ENCODE data around the gene ZXDC.

ZXDC gene

DNA sequence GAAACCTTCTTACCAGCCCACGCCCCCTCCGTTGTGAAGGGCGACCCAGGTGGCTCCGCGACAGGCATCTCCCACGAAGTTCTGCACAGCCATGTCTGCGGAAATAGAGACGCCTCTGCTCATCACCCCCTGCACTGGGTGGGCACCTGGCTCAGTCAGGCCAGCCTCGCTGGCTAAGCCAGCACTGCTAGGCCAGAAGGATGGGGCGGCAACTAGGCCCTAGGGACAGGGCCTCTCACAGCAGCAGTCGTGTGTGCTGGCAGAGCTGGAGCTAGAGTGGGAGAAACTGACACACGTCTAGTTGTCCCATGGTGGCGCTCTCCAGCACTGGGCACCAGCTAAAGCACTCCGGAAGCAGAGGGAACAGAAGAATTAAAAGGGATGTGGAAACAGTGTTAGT is 12.5 kb upstream of the ZXDC start:
- no peak for DNase-seq

DNA sequence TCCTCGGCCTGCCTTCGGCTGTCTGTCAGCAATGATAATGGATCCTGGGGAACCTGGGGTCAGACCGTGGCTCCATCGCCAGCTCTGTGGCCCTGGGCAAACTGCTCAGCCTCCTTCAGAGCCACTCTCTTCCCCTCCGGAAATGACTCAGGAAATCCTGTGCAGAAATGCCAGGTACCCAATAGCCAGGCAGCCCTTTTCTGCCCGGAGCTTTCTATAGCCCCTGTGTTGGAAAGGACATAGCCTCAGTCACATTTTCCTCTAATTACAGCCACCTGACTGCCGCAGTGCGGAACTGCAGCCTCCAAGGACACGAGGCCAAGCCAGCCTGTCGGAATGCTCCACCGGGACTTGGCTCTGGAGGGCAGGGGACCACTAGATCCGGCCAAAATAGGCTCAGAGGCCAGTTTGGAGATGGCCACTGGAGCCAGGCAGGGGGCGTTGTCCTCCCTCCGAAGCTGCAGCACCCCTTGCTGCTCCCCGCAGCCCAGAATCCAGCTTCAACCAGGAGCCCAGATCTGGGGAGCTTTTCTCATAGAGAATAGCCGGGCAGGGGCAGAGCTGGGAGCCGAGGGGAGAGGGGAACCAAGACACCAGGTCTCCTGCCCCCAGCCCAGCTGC is 11.6 kb upstream of the ZXDC start:
- no peak for DNase-seq

DNA sequence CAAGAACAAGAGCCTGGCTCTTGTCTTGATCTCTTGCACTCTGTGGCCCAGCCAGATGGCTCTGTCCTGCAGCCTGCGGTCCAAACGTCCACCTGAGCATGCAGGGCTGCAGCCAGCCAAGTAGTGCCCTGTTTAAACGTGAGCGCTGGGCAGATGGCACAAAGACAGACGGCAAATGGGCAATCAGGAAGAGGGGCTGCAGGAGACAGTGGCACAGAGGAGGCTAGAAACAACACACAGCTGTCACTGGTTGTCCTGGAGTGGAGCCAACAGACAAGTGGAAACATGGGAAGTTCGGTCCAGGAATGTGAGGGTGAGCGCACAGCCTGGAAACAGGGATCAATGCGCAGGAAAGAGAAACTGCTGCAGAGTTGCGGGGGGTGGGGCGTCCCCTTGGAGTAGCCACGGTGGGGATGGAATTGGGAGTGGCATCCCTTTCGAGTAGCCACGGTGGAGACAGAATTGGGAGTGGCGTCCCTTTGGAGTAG is 10.7 kb upstream of the ZXDC start:
- no peak for DNase-seq

GRCh38 chr3:126485956-126486355 is 10.3 kb upstream of the ZXDC start:
- no peak for DNase-seq

GRCh38 chr3:126485176-126485897 is 9.6 kb upstream of the ZXDC start:
- no peak for DNase-seq

GRCh38 chr3:126484662-126485061 is 9.0 kb upstream of the ZXDC start:
- DNase-seq, result no peak

- no peak for DNase-seq
Measured at GRCh38 chr3:126484148-126484547, 8.5 kb upstream of the ZXDC start.

- no peak for DNase-seq
Measured at GRCh38 chr3:126483321-126483761, 7.7 kb upstream of the ZXDC start.

DNA sequence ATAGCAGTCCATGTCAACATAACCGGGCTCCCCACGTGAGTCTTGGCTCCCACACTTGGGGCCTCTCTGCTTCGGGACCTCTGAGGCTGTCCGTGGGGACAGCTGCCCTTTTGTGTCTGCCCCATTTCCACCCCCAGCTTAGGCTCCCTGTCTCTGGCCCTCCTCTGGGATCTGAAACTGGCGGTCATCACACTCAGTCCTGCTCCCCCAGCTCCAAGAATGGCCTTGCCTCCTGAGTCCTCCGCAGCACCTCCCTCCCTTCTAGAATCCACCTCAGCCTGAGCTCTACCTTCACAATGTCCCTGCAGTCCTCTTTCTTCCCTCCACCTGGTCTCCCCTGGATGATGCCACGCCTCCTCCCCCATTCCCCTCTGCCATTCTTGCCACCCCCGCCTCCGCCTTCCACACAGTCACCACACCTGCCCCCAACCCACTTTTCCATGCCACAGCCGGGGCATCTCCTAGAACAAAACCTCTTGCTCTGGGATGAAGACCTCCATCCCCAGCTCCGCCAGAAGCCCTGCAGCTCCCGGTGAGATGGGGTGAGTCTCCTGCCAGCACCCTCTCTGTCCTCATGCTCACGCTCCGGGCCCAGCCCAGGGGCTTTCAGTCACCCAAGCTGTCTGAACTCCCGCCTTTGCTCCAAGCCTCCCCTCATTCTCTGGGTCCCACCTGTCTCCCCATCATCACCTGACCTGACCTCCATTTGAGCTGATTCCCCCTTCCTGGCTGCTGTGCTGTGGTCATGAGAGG is 7.0 kb upstream of the ZXDC start:
- DNase-seq, result no peak

GRCh38 chr3:126481808-126482502 is 6.3 kb upstream of the ZXDC start:
- DNase-seq, result no peak

DNA sequence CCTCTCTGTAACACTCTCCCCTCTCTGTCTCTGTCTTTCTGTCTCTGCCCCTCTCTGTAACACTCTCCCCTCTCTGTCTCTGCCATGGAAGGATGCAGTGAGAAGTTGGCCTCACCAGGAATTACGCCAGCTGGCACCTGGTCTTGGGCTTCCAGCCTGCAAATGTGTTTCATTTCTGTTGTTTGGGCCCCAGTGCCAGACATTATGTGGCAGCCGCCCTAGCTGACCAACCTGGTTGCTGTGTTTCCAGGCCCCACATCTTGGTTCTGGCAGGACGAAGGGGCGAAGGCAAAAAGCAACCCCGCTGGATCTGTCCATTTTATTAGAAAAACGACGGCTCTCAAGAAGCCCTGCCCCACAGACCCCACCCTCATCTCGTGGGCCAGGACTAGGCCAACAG is 5.2 kb upstream of the ZXDC start:
- DNase-seq, result no peak

DNA sequence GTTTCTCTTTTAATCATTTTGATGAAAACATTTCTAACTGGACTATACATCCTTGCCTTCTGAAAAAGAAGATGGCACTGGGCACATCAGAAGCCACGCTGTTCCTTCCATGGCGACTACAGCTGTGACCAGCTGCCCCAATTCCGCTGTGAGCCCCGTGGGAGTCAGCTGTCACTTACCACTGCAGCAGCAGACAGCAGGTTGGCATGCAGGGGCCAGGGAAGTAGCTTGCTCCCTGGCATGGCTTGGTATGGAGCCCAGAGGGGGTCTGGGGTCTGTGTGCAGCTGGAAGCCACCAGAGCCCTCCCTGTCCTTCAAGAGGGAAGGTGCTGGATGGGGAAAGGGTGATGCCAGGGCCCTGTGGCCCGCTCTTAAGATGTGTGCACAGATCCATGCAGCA is 4.5 kb upstream of the ZXDC start:
- no peak for DNase-seq

DNA sequence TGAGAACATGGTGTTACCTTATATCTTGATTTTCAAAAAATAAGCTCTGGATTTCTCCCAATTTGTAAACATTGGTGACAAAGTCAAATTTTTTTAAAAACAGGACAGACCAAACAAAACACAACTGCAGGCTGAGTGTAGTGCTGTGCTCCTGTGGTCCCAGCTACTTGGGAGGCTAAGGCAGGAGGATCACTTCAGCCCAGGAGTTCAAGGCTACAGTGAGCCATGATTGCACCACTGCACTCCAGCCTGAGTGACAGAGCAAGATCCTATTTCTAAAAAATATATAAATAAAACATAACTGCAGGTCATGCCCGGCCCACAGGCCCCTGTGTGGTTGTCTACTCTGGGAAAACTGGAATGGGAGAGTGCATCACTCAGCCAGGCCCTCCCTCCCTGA is 4.0 kb upstream of the ZXDC start:
- no peak for DNase-seq

DNA sequence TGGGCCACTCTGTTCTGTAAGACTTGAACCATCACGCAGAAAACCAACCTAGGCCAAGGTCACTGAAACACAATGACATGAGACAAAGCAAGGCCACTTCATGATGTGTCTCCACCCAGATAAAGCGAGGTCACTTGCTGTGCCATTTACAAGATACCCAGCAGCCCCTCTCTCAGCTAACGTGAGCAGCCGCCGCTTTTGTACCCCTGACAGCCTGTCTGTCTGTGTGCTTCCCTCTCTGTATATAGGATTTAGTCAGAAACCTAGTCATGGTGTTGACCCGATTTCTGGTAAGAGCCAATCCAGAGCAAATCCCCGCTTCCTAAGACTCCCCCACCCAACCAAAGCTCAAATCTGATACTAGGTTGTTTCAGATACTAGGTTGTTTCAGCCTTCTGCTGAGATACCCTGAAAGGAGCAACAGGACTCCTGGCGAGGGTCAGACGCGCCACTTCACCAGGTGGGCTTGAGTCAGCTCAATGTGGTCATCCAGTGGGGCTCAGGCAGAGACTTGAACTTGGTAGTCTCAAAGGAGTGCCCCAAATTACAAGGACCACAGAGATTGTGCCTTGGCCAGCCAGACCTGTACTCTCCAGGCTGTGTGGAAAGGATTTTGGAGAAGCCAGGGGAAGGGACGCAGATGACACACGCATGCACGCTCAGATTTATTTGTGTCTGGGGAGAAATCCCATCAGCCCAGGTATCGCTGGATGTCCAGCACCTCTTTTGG is 3.1 kb upstream of the ZXDC start:
- no peak for DNase-seq

DNA sequence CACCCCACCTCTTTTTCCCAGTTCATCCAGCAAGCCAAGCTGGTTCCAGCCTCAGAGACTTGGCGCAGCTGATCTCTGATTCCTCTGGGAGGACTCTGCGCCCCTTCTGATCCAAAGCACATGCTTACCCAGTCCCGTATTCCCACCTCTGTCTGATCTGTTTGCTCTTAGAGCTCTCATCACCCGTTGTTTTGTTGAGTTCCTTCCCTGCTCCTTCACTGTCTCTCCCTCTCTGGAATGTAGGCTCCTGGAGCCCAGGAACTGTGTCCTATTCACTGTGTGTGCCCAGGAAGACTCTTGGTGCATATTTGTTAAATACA is 1.3 kb upstream of the ZXDC start:
- no peak for DNase-seq

DNA sequence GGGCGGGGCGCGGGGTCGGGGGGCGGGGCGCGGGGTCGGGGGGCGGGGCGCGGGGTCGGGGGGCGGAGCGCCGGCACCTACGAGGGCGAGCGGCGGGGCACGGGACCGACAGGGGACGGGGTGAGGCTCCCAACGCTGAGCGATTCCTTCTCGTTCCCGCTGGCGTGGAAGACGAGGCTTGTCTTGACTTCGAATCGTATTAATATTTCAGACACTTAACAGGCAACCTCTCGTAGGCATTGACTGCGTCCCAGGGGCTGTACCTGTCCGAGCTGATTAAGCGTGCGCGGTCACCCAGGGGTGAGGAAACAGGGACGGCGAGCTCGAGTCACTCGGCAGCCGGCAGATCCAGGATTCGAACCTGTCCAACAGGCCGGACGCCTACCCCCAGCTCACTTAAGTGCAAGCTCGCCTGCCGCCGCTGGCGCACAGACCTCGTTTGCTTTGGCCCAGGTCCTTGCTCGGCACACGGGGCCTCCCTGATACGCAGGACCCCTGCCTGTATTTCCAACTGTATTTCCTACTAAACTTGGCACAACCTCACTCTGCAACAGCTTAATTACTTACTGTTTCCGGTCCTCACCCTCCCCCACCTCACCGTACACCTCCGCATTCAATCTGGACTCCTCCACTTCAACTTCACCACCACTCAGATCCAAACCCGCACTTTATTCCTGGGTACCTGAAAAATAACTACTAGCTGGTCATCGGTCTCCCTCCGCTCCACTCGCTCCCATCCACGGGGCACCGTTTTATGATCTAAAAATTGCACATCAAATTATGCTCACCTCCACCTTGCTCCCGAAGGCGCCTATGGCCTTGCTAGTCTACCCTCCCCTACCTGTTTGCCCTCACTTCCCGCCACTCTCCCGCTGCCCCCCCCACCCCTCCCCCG is 722 bp upstream of the ZXDC start:
- peak; percentile 51 for DNase-seq

- DNase-seq, result no peak
Measured at GRCh38 chr3:126474498-126475412, 936 bp downstream of the ZXDC start.

GRCh38 chr3:126473292-126474168 is 2.2 kb downstream of the ZXDC start:
- DNase-seq, result no peak

DNA sequence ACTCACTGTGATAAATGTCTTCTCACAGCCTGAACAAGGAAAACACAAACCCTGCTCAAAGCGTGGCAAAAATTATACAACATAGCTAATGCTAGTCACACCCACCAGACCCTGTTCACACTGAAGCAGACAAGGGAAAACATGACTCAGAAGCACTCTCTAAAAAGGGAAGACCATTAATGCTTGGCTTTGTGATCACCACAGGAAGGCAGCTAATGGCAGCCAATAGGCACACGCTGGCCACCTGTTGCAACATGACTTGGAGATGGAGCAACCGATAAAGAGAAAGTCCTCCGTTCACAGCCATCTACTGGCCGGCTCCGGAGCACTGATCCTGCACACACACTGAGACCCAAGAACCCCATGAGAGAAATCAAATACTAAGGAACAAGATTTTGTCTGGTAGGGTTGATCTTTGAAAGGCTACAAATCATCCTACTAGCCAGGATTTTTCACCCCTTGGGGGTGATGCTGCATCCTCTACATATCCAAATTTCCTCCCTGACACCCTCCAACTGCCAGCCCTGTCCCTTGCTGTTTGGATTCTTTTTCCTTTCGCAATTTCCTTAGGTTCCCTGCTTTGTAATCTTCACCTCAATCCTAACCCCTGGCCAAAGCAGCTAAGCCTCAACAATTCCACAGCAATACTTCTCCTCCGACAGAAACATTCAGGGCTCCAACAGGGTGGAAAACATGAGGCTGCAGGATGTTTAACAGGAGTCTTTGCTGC is 3.2 kb downstream of the ZXDC start:
- no peak for DNase-seq

All from NCI-H2081 treated with DMSO at 0.1 percent for 48 hours (cell line).